Vagina (tissue), 2 donors: ENCODE results near the gene AQP10.

Experiments used
- CTCF ChIP-seq, 3 experiments: fragments of 450-650 bp in 2 of 3; fragments of 200-600 bp in 1 of 3; sonication (generic) in 1 of 3; IDR thresholded peaks; one replicate each; pipeline ENCODE4 v1.5.1; 2017 to 2019; ENCODE audit warnings: antibody characterized with exemption in 3 of 3, mild to moderate bottlenecking in 2 of 3, moderate library complexity in 2 of 3
- POLR2AphosphoS5 ChIP-seq, 2 donors: sonication (generic); formaldehyde crosslinking; IDR thresholded peaks; one replicate each; pipeline ENCODE4 v1.9.0; 2017; ENCODE audit warnings: antibody characterized with exemption in 2 of 2, mild to moderate bottlenecking in 2 of 2, low read depth in 1 of 2; ENCODE audit not compliant: insufficient read depth in 1 of 2

GRCh38 chr1:154276797-154277196, 44.1 kb upstream of the AQP10 start:
- no peak for TF ChIP-seq CTCF (IDR thresholded peaks at IDR 0.05)
- no peak for TF ChIP-seq POLR2AphosphoS5 (IDR thresholded peaks at IDR 0.05; ENCODE audit: insufficient read depth in 1 of 2, low read depth in 1 of 2)
